SW 1271 (cell line): Measurements from ENCODE around the gene MSX1.

Experiments
- DNase-seq, 2 experiments: peaks; one replicate each; lab custom pipeline; 2025; lab: John Stamatoyannopoulos, UW

The MSX1 gene

GRCh38 chr4:4857809-4858508 lies 1.5 kb upstream of the MSX1 start:
- no peak for DNase-seq

DNA sequence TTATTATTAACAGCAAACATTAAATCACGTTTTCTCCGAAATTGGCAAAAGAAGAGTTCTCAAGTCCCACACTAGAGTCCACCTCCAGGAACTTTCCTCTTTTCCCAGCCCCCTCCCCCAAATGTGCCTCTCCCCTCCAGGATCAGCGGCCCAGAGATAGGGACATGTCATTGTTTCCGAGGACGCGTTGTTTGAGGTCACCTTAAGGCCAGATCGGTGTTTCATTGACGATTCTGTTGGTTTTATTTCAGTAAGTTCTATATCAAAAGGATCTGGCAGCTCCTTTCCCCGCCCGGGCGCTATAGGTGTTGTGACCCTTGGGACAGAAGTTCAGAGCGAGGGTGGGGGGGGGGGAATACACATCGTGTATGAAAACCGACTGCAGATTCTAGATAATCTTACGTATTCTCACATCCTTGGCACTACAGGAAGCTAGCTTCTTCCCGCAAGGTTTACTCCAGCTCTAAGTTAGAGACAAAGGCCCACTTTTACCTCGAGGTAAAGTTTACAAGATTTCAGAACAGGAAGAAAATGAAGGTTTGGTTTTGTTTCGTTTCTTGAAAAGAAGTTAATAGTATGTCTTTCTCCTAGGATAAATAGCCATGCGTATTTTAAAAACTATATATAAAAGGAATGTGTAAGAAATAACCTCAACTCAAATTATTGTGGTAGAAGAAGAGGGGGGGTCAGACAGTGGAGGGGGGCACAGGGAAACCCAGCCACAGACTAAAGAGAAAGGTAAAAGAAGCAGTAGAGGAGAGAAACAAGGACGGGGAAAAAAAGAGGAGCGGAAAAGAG lies 739 bp upstream of the MSX1 start:
- DNase-seq, result no peak

GRCh38 chr4:4859799-4860599 lies 534 bp downstream of the MSX1 start:
- DNase-seq, result peak in 1 of 2 experiments; percentile 38

DNA sequence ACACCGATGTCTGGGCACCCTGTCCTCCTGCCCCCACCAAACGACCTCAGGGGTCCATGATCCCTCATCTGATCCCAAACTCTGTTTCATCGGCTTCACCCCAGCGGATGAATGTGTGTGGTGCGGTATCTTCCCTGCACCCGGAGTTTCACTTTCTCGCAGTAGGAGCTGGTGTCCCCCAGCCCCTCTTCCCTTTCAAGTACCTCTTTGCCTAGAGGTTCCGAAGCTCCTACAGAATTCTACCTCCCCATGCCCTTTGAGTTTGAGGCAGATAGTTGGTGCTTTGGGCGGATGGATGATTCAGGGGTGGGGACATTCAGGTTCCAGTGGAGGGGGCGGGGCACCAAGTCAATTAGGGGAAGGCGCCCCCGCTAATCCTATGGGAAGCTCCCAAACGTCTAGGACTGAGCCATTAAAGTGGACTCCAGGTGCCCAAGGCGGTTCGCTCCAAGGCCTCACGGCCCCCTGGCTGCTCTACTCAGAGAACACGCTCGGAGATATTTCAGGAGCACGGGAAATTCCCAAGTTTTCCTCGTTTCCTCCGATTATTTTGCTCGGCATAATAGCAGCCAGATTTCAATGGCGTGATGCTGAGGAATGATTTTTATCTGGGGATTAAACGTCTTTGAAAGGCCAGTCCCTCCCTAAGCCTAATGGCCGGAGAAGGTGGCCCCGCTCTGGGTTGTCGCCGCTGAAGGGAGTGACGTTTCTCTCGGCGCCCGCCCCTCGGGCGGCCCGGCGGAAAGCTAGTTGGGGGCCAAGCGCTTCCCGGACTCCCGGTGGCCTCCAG lies 1.3 kb downstream of the MSX1 start:
- no peak for DNase-seq

DNA sequence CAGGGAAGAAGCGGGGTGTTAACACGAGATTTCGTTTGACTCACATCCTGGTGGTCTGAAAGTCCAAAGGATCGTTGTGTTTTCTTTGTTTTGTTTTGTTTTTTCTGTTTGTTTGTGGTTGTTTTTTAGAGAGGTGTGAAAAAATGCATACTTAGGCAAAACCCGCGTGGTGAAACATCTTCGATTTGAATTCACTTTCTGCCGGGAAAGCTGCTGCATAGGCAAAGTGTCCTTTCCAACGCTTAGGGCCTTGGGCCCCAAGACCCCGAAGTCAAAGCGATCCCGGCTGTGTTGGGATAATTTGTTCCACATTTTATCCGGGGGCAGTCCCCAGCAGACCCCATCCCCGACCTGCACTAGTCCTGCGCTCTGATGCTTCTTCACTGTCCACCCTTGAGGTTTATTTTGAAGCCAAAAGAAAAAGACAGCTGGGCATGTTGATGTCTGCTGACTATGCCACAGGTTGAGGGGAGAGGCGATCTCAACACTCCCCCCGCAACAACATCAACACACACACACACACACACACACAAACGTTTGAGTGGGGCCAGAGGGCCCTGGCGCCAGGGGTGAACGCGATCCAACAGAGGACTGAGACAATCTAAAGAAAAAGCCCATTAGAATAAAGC lies 2.0 kb downstream of the MSX1 start:
- no peak for DNase-seq

DNA sequence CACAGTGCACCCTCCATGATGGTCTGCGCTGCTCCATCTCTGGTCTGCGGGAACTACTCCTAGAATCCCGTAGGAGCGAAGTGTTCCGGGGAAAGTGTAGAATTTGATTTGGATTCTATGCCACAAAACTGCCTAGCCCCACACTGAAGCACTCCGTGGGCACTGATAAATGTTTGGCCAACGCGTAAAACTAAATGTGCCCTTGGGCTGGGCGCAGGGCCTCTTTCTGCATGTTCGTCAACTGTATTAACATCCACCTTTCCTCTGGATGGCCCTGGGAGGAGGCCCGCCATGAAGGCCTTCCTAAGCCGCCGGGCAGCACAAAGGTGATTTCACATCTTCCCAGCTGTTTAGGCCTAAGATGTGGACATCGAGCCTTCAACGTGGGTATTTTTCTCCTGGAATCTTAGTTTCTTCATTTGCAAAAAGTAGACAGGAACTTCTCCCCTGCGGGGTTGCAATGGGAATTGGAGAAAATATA lies 2.6 kb downstream of the MSX1 start:
- no peak for DNase-seq

- no peak for DNase-seq
Observed at GRCh38 chr4:4862665-4863482, 3.4 kb downstream of the MSX1 start.

GRCh38 chr4:4864443-4864939 lies 5.0 kb downstream of the MSX1 start:
- DNase-seq, result no peak

DNA sequence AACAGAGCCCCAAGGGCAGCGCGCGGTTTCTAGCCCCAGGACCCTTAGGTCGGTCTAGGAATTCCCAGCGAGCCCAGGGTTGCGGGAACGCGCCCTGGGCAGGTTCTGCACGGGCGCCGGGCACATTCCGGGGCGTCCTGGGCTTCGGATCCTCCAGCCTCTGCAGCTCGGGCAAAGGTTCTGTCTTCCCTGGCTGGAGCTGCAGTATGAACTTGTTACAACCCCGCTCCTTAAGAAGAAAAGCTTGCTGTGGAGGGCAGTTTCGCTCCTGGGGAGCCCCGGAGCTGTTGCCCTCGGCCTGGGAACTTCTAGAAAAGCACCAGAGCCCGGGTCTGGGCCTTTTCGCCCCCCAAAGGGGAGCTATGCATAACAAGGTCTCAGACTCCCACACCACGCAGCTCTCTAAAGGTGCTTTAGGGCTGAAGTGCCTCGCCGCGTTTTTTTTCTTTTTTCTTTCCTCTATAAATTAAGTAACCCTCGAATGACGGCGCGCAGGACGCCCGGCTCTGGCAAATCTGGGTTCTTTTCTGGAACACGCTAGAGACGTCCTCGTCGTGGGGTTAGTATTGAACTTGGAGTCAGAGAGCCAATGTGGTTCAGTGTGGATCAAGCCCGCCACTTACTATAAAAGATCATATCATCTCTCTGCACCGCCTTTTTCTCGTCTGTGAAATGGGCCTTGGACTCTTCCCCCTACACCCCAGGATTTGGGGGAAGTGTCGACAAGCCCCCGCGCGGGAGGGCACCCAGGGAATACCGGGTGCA lies 5.7 kb downstream of the MSX1 start:
- DNase-seq, result no peak

DNA sequence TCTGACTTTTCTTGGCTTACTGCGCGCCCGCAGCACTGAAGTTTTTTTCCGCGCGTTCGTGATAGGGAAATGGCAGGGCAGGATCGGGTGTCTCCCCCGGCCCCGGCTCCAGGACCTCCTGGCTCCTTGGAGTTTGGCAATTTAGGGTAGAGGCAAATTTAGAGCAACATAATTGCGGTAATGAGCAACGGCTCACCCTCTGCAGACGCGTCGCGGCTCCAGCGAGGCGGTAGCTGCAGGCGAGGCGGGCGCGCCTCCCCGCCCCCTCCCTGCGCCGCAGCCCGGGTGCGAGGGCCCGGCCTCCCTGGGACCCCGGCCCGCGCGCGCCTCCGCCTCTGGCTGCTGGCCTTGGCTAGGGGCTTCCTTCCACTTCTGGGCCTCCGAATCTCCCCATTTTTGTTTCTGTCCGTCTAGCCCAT lies 6.2 kb downstream of the MSX1 start:
- DNase-seq, result no peak

GRCh38 chr4:4866124-4866865 lies 6.8 kb downstream of the MSX1 start:
- no peak for DNase-seq

DNA sequence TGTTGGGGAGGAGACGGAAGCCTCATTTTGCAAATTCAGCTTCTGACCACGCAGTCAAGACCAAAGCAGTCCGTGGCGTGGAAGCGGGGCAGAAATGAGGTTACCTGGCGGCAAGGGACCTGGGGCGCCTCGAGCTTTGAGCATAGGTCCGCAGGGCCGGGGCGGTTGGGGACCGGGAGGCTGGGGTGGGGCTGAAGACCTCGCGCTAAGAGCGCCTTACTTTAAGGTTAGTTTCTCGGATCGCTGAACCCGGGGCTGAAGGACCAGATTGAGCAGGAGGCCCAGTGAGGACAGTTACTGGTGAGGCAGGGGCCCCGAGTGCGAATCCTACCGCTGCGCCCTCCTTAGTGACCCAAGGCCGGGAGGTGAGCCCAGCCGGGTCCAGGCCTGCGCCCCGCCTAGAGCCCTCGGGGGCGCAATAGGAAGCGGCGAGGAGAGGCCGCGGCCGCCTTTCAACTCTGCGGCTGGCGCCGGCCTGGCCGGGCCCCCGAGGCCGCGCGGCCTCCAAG lies 7.5 kb downstream of the MSX1 start:
- DNase-seq, result no peak

DNA sequence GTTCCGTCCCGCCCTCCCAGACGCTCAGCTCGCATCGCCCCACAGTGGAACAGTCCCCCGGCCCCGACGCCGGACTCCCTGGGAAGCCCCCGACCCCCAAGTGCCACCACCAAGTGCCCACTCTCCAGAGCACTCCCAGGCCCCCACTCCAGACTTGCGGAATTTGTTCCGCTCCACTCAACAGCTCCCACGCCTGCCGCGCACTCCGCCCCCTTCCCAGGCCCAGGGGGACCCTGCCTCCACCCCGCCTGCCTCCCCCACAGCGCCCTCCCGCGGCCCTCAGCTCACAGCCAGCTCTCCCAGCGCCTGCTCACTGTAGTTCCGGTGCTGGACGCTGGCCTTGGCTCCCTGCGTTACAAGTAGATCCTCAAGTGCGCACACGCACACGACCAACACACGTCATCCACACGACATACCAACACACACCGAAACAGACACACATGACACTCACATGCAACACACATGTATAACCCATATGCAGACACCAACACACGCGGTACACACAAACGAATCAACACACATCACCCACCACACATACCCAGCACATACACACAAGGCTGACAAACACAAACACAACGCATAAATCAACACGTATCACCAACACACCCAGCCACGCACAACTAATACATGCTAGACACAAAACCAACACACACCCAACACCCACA lies 8.0 kb downstream of the MSX1 start:
- no peak for DNase-seq

DNA sequence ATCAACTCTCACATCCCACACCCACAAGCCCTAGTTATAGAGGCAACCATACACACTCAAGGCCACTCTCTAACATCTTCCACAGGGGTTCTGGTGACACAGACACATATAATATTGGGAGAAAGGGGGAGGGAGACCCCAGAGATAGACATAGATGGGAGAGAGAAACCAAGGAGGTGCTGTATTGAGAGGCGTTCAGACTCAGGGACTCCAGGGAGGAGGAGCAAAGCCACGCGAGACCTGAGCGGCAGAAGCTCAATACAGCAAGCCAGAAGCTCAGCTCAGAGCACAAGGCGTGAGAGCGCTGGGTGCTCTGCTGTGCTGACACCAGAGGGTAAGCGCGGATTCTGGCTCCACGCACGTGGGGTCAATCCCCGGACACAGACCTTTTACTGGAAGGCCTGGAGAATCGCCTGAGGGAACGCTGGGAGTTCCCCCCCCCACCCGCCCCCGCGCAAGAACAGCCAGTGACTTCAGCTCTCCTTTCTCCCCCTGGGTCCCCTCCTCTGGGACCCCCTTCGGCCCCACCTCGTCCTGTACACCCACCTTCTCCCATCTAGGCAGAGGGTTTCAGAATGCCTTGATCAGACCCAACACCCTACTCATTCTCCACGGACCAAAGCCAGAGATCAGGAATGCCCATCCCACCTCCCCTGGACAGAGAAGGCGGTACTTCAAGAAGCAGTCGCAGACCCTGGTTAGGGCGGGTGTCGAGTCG lies 8.7 kb downstream of the MSX1 start:
- DNase-seq, result no peak

DNA sequence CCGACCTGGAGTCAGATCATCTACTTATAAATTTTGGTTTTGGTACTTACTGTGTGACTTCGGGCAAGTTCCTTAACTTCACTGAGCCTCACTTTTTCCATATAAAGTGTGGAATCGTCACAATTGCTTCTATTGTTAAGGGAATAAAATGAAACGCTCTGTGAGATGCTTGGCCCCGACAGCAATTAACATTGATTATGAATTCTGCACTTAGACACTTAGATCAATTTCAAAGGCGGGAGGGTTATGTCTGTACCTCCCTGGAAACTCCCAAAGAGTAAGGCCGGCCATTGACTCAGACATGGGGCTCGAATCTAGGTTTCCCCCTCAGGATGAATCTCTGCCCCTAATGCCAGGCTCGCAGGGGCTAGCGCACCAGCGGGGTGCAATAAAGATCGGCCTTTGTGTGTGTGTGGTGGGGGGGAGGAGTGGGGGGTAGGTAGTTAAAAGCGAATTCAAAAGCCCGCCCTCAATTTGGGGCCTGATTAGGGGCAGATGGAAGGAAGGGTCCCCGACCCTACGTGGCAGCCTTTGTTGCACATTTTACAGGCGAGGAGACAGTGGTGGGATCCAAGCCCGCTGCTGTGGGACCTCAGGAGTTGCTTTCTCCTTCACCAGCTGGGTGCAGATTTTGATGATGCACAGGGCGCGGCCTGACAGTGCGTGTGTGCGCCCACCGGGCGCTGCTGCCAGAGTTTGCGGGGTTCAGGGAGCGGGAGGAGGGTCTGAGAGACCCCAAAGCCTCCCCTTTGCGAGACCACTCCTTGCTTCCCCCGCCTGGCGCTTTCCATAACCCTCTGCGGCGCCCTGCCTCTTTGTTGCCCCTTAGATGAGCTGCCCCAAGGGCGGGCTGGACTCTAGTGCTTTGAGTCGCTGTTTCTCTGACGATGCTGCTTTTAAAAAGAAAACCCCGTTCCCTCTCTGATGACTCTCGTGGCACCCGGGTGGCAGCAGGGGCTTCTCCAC lies 9.6 kb downstream of the MSX1 start:
- no peak for DNase-seq
